ENCODE measurements around the gene GOLIM4.

- TF ChIP-seq EZH2 (IDR thresholded peaks at IDR 0.05; ENCODE audit: borderline replicate concordance) (no peak), CTCF (IDR thresholded peaks at IDR 0.05; ENCODE audit: poor library complexity) (no peak)
Observed at GRCh38 chr3:168116279-168116678, 20.6 kb upstream of the GOLIM4 start.
